ENCODE measurements around the gene PTPN14.
A peak's percentile ranks its signal among the peaks of the same experiment; 100 is the strongest.

Gene PTPN14

GRCh38 chr1:214541693-214542092, 9.7 kb downstream of the PTPN14 start:
- no peak for TF ChIP-seq CTCF (IDR thresholded peaks at IDR 0.05; ENCODE audit: low read depth, low read length)
- H3K4me3 ChIP-seq (replicated peaks in 1 of 2; ENCODE audit: low read depth in 2 of 2, low read length in 2 of 2) = no peak overlapping the region
- no peak for DNase-seq (ENCODE audit: low read depth in 2 of 2)

- H3K4me3 ChIP-seq (replicated peaks in 1 of 2; ENCODE audit: low read depth in 2 of 2, low read length in 2 of 2) = no peak overlapping the region
Observed at GRCh38 chr1:214541206-214541605, 10.2 kb downstream of the PTPN14 start.

GRCh38 chr1:214540324-214540723, 11.1 kb downstream of the PTPN14 start:
- DNase-seq (ENCODE audit: low read depth in 2 of 2) = no peak
- TF ChIP-seq CTCF (IDR thresholded peaks at IDR 0.05; ENCODE audit: low read depth, low read length) = no peak
- no peak overlapping the region for H3K4me3 ChIP-seq (replicated peaks in 1 of 2; ENCODE audit: low read depth in 2 of 2, low read length in 2 of 2)

More at GRCh38 chr1:214541206-214541605, 10.2 kb downstream of the PTPN14 start:
- DNase-seq (ENCODE audit: low read depth in 2 of 2) = no peak
- TF ChIP-seq CTCF (IDR thresholded peaks at IDR 0.05; ENCODE audit: low read depth, low read length) = no peak

GRCh38 chr1:214538496-214538895, 12.9 kb downstream of the PTPN14 start:
- peak in 1 of 2 donors; percentile 49 for DNase-seq (ENCODE audit: low read depth in 2 of 2)
- H3K4me3 ChIP-seq (replicated peaks in 1 of 2; ENCODE audit: low read depth in 2 of 2, low read length in 2 of 2) = no peak overlapping the region
- no peak for TF ChIP-seq CTCF (IDR thresholded peaks at IDR 0.05; ENCODE audit: low read depth, low read length)

GRCh38 chr1:214537872-214538473, 13.4 kb downstream of the PTPN14 start:
- no peak for DNase-seq (ENCODE audit: low read depth in 2 of 2)
- H3K4me3 ChIP-seq (replicated peaks in 1 of 2; ENCODE audit: low read depth in 2 of 2, low read length in 2 of 2) = no peak overlapping the region
- no peak for TF ChIP-seq CTCF (IDR thresholded peaks at IDR 0.05; ENCODE audit: low read depth, low read length)

GRCh38 chr1:214537219-214537618, 14.2 kb downstream of the PTPN14 start:
- TF ChIP-seq CTCF (IDR thresholded peaks at IDR 0.05; ENCODE audit: low read depth, low read length) = no peak
- no peak overlapping the region for H3K4me3 ChIP-seq (replicated peaks in 1 of 2; ENCODE audit: low read depth in 2 of 2, low read length in 2 of 2)
- peak; percentile 39 to 51 for DNase-seq (ENCODE audit: low read depth in 2 of 2)

GRCh38 chr1:214532070-214532469, 19.3 kb downstream of the PTPN14 start:
- no peak for TF ChIP-seq CTCF (IDR thresholded peaks at IDR 0.05; ENCODE audit: low read depth, low read length)
- no peak for DNase-seq (ENCODE audit: low read depth in 2 of 2)
- no peak overlapping the region for H3K4me3 ChIP-seq (replicated peaks in 1 of 2; ENCODE audit: low read depth in 2 of 2, low read length in 2 of 2)

Data from cardiac fibroblast (primary cell).